Activated CD4-positive, CD25-positive, alpha-beta regulatory T cell treated with anti-CD3 and anti-CD28 coated beads, Interleukin-2, amount 50 U/mL, for 16 hours (primary cell): ENCODE measurements around the gene PHACTR1.

ENCODE experiments used
- DNase-seq: peaks from one replicate; pipeline ENCODE4 v3.0.0-alpha.2; 2020; ENCODE audit warnings: low read depth, low spot score

Gene PHACTR1

GRCh38 chr6:13191461-13191860 is 474.9 kb downstream of the PHACTR1 start:
- no peak for DNase-seq

GRCh38 chr6:13194852-13195251 is 478.3 kb downstream of the PHACTR1 start:
- no peak for DNase-seq

DNA sequence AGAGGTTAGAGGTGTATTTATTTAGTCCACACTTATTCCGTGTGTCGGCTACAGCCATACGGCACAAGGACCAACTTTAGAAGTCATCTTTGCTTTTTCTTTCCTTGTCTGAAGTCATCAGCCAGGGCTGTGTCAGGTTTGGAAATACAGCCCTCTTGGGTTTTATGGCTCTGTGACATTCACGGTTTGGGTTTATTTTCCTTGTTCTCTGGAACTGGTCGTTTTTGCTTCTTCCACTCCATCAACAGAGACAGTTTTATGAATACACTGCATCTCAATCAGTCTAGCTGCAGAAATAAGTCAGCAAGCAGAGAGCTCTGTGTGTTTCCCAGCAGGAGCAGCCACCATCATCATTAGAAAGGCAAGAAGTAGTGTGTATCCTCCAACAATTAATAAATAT is 479.2 kb downstream of the PHACTR1 start:
- no peak for DNase-seq

DNA sequence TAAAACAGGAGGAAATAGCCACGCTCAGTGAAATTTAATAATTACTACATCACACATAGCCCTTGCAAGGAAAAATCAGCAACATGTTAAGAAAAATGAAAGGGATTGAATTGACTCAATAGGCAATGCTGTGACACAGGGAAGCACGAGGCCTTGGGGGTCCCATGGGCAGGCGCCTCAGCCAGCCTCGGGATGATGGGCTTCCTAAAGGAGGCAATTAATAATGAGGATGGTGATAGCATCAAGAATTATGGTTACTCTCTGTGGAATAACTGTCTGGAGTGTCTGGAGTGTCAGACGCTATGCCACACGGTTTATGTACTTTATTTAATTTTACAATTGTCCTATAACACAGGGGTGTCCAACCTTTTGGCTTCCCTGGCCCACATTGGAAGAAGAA is 481.6 kb downstream of the PHACTR1 start:
- no peak for DNase-seq

- no peak for DNase-seq
Measured at GRCh38 chr6:13201336-13201735, 484.8 kb downstream of the PHACTR1 start.

GRCh38 chr6:13203145-13203544 is 486.6 kb downstream of the PHACTR1 start:
- DNase-seq, result no peak

DNA sequence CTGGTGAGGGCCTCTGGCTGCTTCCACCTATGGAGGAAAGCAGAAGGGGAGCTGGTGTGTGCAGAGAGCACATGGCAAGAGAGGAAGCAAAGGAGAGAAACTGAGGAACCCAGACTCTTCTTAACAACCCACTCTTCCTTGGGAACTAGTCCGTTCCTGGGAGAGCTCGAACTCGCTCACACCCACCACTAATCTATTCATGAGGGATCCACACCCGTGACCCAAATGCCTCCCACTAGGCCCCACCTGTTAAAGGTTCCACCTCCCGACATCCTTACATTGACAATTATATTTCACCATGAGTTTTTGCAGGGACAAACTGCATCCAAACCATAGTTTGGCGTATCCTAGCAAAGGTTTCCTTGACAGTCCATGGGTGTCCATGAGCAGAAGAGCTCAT is 488.5 kb downstream of the PHACTR1 start:
- DNase-seq, result no peak

DNA sequence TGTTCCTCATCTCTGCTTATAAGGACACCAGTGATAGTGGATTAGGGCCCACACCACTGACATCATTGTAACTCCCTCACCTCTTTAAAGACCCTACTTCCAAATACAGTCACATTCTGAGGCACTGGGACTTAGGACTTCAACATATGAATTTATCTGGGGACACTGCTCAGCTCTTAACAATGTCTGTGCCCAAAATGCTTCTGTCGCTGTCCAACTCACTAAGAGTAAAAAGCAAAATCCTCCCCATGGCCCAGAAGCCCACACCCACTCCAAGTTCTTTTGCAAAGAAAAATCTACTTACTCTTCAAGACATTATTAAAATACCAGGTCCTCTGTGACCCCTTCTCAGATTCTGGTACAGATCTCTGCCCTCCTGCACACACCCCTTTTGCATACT is 495.5 kb downstream of the PHACTR1 start:
- DNase-seq, result no peak

DNA sequence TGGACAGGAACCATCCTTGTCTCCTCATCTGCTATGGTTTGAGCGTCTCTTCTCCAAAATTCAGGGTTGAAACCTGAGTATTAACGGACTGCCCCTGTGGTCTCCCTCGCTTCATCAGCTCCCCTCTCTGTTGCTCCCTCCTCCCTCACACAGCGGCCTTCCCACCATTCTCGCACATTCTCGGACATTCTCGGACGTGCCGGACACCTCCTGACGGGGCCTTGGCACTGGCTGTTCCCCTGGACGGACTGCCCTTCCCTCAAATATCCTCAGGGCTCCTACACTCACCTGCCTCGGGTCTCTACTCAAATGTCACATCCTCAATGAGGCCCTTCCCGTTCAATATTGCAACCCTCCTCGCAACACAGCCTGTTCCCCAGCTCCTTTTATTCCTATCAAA is 496.0 kb downstream of the PHACTR1 start:
- no peak for DNase-seq

DNA sequence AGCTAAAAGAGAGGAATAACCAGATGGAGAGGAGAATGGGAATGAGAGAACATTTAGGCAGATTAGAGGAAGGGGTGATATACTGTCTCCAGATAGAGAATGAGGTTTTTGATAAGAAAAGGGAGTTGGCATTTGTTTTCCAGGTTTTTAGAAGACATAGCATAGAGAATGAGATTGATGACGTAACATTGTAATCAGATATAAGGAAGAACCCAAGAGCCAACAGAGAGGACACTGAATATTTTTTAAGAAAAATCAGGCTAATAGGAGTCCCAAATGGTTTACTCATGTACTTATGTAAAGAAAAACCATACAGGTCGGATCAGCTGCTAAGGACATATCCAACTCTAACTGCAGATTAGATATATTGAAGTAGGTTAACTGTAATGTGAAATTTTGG is 498.8 kb downstream of the PHACTR1 start:
- DNase-seq, result no peak

- no peak for DNase-seq
Measured at GRCh38 chr6:13216236-13217014, 499.9 kb downstream of the PHACTR1 start.

DNA sequence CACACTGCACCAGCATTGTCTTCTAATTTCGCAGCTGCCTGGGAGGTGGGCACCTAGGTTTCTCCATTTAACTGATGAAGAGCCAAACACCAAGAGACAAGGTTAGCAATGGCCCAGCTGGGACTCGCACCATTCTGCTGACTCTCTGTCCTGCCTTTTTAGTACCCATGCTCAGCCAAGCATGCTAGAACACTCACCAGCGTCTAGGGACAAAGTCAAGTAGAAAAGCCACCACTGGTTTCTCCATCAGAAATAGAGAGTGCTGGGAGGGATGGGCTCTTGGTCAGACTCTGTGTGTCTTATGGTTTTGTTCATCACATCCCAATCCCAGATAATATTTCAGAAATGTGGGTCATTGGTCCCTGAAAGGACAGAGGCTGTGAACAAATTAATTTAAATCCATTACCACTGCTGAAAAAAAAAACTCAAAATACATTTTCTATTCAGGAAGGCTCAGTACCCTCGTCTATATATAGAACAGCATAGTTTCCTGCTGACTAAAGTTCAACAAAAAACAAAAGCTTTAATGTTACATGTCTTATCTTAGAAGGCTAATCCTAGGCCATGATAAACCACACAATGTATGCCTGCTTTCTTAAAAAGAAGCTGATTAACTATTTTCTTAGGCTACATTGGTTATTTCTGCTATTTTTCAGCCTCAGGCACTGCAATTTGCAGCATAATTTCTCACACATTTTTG is 500.8 kb downstream of the PHACTR1 start:
- DNase-seq, result no peak

- DNase-seq, result no peak
Measured at GRCh38 chr6:13220266-13220665, 503.7 kb downstream of the PHACTR1 start.

- DNase-seq, result no peak
Measured at GRCh38 chr6:13222048-13222447, 505.5 kb downstream of the PHACTR1 start.

DNA sequence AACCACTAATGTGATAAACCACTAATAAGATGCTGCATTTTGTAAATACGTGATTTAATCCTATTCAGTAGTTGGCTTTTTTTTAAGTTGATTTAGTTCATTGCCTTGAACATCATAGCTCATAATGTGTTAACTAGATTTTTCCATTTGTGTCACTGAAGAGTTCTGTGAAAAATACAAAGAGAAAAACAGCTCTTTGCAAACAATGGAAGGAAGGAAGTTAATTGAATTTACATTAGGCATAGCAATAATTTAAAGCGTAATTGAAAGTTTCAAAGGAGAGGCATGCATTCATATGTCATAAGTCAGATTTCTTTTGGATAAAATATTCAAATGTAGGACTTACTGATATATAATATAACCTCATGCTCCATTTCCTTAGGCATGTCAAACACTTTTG is 509.5 kb downstream of the PHACTR1 start:
- no peak for DNase-seq

GRCh38 chr6:13228264-13229204 is 512.0 kb downstream of the PHACTR1 start:
- no peak for DNase-seq

GRCh38 chr6:13229205-13230085 is 512.9 kb downstream of the PHACTR1 start:
- no peak for DNase-seq

GRCh38 chr6:13233106-13233505 is 516.5 kb downstream of the PHACTR1 start:
- no peak for DNase-seq

DNA sequence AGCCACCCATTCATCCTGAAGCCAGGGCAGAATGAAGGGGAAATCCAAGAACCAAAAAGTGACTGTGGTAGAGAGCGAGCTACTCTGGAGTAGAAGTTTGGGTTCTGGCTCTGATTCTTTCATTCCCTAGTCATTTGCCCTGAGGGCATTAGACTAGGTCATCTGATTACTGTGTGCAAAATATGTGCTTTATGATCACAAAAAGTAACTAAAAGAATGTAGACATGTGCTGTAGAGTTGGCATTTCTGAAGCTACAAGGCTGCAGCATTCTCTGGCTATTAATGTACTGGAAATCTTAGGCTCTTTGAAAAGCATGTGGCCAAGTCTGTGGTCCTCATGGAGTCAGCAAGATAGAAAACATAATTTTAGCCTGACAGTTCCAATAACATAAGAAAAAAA is 517.6 kb downstream of the PHACTR1 start:
- no peak for DNase-seq

- no peak for DNase-seq
Measured at GRCh38 chr6:13235339-13235738, 518.8 kb downstream of the PHACTR1 start.

DNA sequence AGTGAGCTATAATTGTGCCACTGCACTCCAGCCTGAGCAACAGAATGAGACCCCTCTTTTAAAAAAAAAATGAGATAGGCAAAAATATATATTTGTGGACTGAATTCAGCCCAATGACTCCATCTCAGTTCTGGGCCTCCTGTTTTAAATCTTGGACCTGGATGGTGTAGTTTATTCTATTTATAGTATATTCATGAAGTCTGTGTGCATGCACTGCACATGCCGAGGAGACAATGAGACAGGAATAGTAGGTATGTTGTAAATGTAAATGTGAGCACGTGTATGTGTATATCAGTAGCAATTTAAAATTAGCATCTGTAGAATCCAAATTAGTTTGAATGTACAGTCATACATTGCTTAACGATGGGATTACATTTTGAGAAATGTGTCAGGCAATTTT is 520.8 kb downstream of the PHACTR1 start:
- DNase-seq, result no peak
